ENCODE data around the gene CARS2. TPM values are rescaled to one million over a fixed set of nuclear protein-coding genes. Genes with fewer than 3 reads are reported as not detected.

The CARS2 gene
- total and polyA plus RNA-seq, 2 donors (not counting 3 experiments of a cell fraction or from before 2014, with no cell fraction given), result 42.0 to 51.2 TPM

GRCh38 chr13:110690516-110690915 is 15.4 kb downstream of the CARS2 start:
- POLR2A ChIA-PET, result interaction anchor here (1.4 kb wide), 1 partner anchor 25 kb away, joined by 5 read pairs; no protein-coding TSS in a partner anchor
- Histone ChIP-seq H3K9ac (replicated peaks; ENCODE audit: extremely low read depth, insufficient read depth, low read length) (no peak overlapping the region), H3K4me2 (ENCODE audit: insufficient read depth, low read length) (no peak overlapping the region), H3K4me3 (replicated peaks in 1 of 3; ENCODE audit: insufficient read depth in 1 of 3, low read depth in 1 of 3, low read length in 3 of 3) (no peak overlapping the region), H3K4me1 (ENCODE audit: control insufficient read depth, extremely low read depth, insufficient read depth, low read length) (no peaks in the 10 kb centered on the region), H3K9me3 (replicated peaks; ENCODE audit: control insufficient read depth, insufficient read depth, low read length) (no peaks in the 10 kb centered on the region), H4K20me1 (replicated peaks; ENCODE audit: control insufficient read depth, extremely low read depth, insufficient read depth, low read length) (no peaks in the 10 kb centered on the region), H3K79me2 (ENCODE audit: control insufficient read depth, insufficient read depth, low read length) (no peaks in the 10 kb centered on the region), H3K27ac (ENCODE audit: insufficient read depth, low read depth, low read length) (no peak overlapping the region), H3K27me3 (ENCODE audit: control insufficient read depth in 2 of 2, insufficient read depth in 2 of 2, low read length in 2 of 2) (no peaks in the 10 kb centered on the region), H3K9me1 (replicated peaks; ENCODE audit: control insufficient read depth, extremely low read depth, insufficient read depth, low read length) (no peaks in the 10 kb centered on the region), H3K36me3 (ENCODE audit: control insufficient read depth in 2 of 2, extremely low read depth in 1 of 2, insufficient read depth in 2 of 2, low read length in 2 of 2) (peaks cover 2 to 6% of the 10 kb centered on the region in 2 experiments), H2AFZ (ENCODE audit: low read depth, low read length) (no peak overlapping the region)
- FAIRE-seq, result no peak
- dilution Hi-C loops (cut with MboI; ENCODE audit: extremely low pct_ligation_motif_present, low sequenced_read_pairs), result no loop called here
- intact Hi-C loops (cut with micrococcal nuclease), result no loop called here
- BruUV-seq (replicated peaks), result no TSS peak
- DNase-seq (ENCODE audit: low read depth, low spot score), result no peak
- TF ChIP-seq GATA2 (IDR thresholded peaks at IDR 0.05; ENCODE audit: insufficient read depth, insufficient read length, low read depth, low read length) (no peak), EZH2 (IDR thresholded peaks at IDR 0.05; ENCODE audit: borderline replicate concordance, low read depth, low read length, severe bottlenecking) (no peak), MYC (IDR thresholded peaks at IDR 0.05; ENCODE audit: low read depth, low read length) (no peak), JUN (IDR thresholded peaks at IDR 0.05; ENCODE audit: borderline replicate concordance, insufficient read depth, insufficient read length, low read depth) (no peak), POLR2A (IDR thresholded peaks at IDR 0.05; ENCODE audit: low read depth, low read length) (no peak), POLR2AphosphoS5 (IDR thresholded peaks at IDR 0.05; ENCODE audit: insufficient read depth, low read depth, low read length) (no peak), FOS (IDR thresholded peaks at IDR 0.05; ENCODE audit: borderline replicate concordance, insufficient read depth, low read length) (no peak)
- TF ChIP-seq, protein P1, sequence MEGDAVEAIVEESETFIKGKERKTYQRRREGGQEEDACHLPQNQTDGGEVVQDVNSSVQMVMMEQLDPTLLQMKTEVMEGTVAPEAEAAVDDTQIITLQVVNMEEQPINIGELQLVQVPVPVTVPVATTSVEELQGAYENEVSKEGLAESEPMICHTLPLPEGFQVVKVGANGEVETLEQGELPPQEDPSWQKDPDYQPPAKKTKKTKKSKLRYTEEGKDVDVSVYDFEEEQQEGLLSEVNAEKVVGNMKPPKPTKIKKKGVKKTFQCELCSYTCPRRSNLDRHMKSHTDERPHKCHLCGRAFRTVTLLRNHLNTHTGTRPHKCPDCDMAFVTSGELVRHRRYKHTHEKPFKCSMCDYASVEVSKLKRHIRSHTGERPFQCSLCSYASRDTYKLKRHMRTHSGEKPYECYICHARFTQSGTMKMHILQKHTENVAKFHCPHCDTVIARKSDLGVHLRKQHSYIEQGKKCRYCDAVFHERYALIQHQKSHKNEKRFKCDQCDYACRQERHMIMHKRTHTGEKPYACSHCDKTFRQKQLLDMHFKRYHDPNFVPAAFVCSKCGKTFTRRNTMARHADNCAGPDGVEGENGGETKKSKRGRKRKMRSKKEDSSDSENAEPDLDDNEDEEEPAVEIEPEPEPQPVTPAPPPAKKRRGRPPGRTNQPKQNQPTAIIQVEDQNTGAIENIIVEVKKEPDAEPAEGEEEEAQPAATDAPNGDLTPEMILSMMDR (IDR thresholded peaks at IDR 0.05; ENCODE audit: extremely low read depth in 1 of 2, insufficient read depth in 1 of 2, low read depth in 1 of 2, low read length in 2 of 2), result no peak
- CTCF ChIA-PET, result interaction anchor here (1.4 kb wide), 1 partner anchor 10 kb away, joined by 7 read pairs; no protein-coding TSS in a partner anchor
